Neural cell (in vitro differentiated cells): ENCODE measurements around the gene DDHD1. TPM values are rescaled to one million over a fixed set of nuclear protein-coding genes. Genes with fewer than 3 reads are reported as not detected.

Source experiments
- H2AFZ ChIP-seq: fragments of 200-600, 300-800 bp; sonication (generic), shearing (Covaris generic); 2 replicates; pipeline ENCODE4 v1.6.0; 2014; ENCODE audit warnings: low read depth, mild to moderate bottlenecking, antibody characterized with exemption, low read length, moderate library complexity
- H3F3A ChIP-seq: fragments of 200-600 bp; shearing (Covaris generic); 2 replicates; pipeline ENCODE4 v1.6.1; 2016; ENCODE audit warnings: mild to moderate bottlenecking, moderate library complexity, mixed read lengths, antibody characterized with exemption, low read length; ENCODE audit not compliant: insufficient read depth, poor library complexity, severe bottlenecking
- H3K27ac ChIP-seq: fragments of 200-600, 300-800 bp; sonication (generic), shearing (Covaris generic); 2 replicates; pipeline ENCODE4 v1.5.1; 2014; ENCODE audit warnings: mild to moderate bottlenecking, low read length, moderate library complexity
- H3K27me3 ChIP-seq: fragments of 300-800, 200-600 bp; sonication (generic), shearing (Covaris generic); 2 replicates; pipeline ENCODE4 v1.6.0; 2014; ENCODE audit warnings: mild to moderate bottlenecking, low read depth, low read length, moderate library complexity; ENCODE audit not compliant: insufficient read depth
- H3K36me3 ChIP-seq: fragments of 300-800, 200-600 bp; sonication (generic), shearing (Covaris generic); 2 replicates; pipeline ENCODE4 v1.5.1; 2014; ENCODE audit warnings: mild to moderate bottlenecking, antibody characterized with exemption, low read length, moderate library complexity; ENCODE audit not compliant: insufficient read depth
- H3K4me2 ChIP-seq: fragments of 300-800, 200-600 bp; sonication (generic), shearing (Covaris generic); 2 replicates; pipeline ENCODE4 v1.6.0; 2014; ENCODE audit warnings: mild to moderate bottlenecking, low read length
- H3K4me3 ChIP-seq: fragments of 300-800, 200-600 bp; sonication (generic), shearing (Covaris generic); 2 replicates; pipeline ENCODE4 v1.5.1; 2014; ENCODE audit warnings: mild to moderate bottlenecking, low read length, moderate library complexity
- H3K79me2 ChIP-seq: fragments of 200-600 bp; shearing (Covaris generic); replicated peaks from 2 replicates; pipeline ENCODE4 v1.6.0; 2014; ENCODE audit warnings: mild to moderate bottlenecking, low read length, moderate library complexity; ENCODE audit not compliant: insufficient read depth
- H3K9ac ChIP-seq: fragments of 300-800, 200-600 bp; sonication (generic), shearing (Covaris generic); 2 replicates; pipeline ENCODE4 v1.6.1; 2016; ENCODE audit warnings: mild to moderate bottlenecking, low read length, mixed read lengths
- H3K9me2 ChIP-seq: fragments of 200-600 bp; shearing (Covaris generic); 2 replicates; pipeline ENCODE4 v1.6.1; 2016; ENCODE audit warnings: mild to moderate bottlenecking, low read length, mixed read lengths; ENCODE audit not compliant: insufficient read depth
- H3K9me3 ChIP-seq: fragments of 200-600, 300-800 bp; sonication (generic), shearing (Covaris generic); 2 replicates; pipeline ENCODE4 v1.6.1; 2016; ENCODE audit warnings: mild to moderate bottlenecking, mixed run types, low read length, moderate library complexity, mixed read lengths
- H4K20me1 ChIP-seq: fragments of 200-600 bp; shearing (Covaris generic); 2 replicates; pipeline ENCODE4 v1.6.1; 2016; ENCODE audit warnings: mild to moderate bottlenecking, mixed run types; ENCODE audit not compliant: insufficient read depth
- CTCF ChIP-seq: fragments of 450-650 bp; IDR thresholded peaks from 2 replicates; pipeline ENCODE4 v1.5.1; 2014; ENCODE audit warnings: antibody characterized with exemption, mild to moderate bottlenecking, moderate library complexity; ENCODE audit not compliant: poor library complexity, severe bottlenecking
- EP300 ChIP-seq: fragments of 450-650 bp; conservative IDR thresholded peaks from 2 replicates; pipeline ENCODE4 v1.6.1; 2014; ENCODE audit warnings: antibody characterized with exemption, mild to moderate bottlenecking, moderate library complexity; ENCODE audit not compliant: poor library complexity, severe bottlenecking
- EZH2 ChIP-seq: fragments of 200-600, 300-800 bp; shearing (Covaris generic), sonication (generic); IDR thresholded peaks from 2 replicates; pipeline ENCODE4 v1.6.1; 2014; ENCODE audit warnings: antibody characterized with exemption, low read length, borderline replicate concordance, mild to moderate bottlenecking; ENCODE audit not compliant: insufficient read depth, poor library complexity, severe bottlenecking
- MXI1 ChIP-seq: fragments of 450-650 bp; conservative IDR thresholded peaks from 2 replicates; pipeline ENCODE4 v1.6.1; 2014; ENCODE audit warnings: antibody characterized with exemption, mild to moderate bottlenecking; ENCODE audit not compliant: poor library complexity, severe bottlenecking
- POLR2AphosphoS5 ChIP-seq: IDR thresholded peaks from 2 replicates; pipeline ENCODE4 v1.6.1; 2012
- RAD21 ChIP-seq: fragments of 450-650 bp; conservative IDR thresholded peaks from 2 replicates; pipeline ENCODE4 v1.6.1; 2014; ENCODE audit warnings: antibody characterized with exemption, mild to moderate bottlenecking, moderate library complexity
- REST ChIP-seq: IDR thresholded peaks from 2 replicates; pipeline ENCODE4 v1.6.1; 2012; ENCODE audit warnings: borderline replicate concordance
- SMC3 ChIP-seq: fragments of 450-650 bp; conservative IDR thresholded peaks from 2 replicates; pipeline ENCODE4 v1.6.1; 2014; ENCODE audit warnings: antibody characterized with exemption, mild to moderate bottlenecking, moderate library complexity; ENCODE audit not compliant: poor library complexity
- TAF1 ChIP-seq: IDR thresholded peaks from 2 replicates; pipeline ENCODE4 v1.6.1; 2012; ENCODE audit warnings: low read depth
- polyA plus RNA-seq: library from polyadenylated mRNA; depleted of rRNA; stranded (reverse); fragments of >200 nt; gene quantifications from 2 replicates; pipeline ENCODE4 v1.2.3, GENCODE V29; 2014

Gene DDHD1
- polyA plus RNA-seq, 1 donor from 2014 or later, result 13.9 TPM

GRCh38 chr14:53161758-53162435 lies 8.8 kb upstream of the DDHD1 start:
- Histone ChIP-seq H3K79me2 (no peaks in the 10 kb centered on the region), H2AFZ (no peak overlapping the region), H3K9me3 (no peaks in the 10 kb centered on the region), H3K4me2 (no peak overlapping the region), H3F3A (no peaks in the 10 kb centered on the region), H4K20me1 (no peaks in the 10 kb centered on the region), H3K4me3 (no peak overlapping the region), H3K27me3 (no peaks in the 10 kb centered on the region), H3K9me2 (no peaks in the 10 kb centered on the region), H3K36me3 (no peaks in the 10 kb centered on the region), H3K9ac (no peak overlapping the region), H3K27ac (no peak overlapping the region)
- no peak for TF ChIP-seq EP300
- no peak for TF ChIP-seq REST
- TF ChIP-seq RAD21, result no peak
- TF ChIP-seq SMC3, result no peak
- no peak for TF ChIP-seq POLR2AphosphoS5

GRCh38 chr14:53156238-53156637 lies 3.1 kb upstream of the DDHD1 start:
- H3K4me2 ChIP-seq, result no peak overlapping the region
- no peak for TF ChIP-seq RAD21
- no peak for TF ChIP-seq MXI1
- TF ChIP-seq REST, result no peak
- TF ChIP-seq EZH2, result no peak
- no peak for TF ChIP-seq EP300
- no peak for TF ChIP-seq SMC3
- no peak for TF ChIP-seq CTCF
- TF ChIP-seq TAF1, result no peak
- no peak for TF ChIP-seq POLR2AphosphoS5
- no peaks in the 10 kb centered on the region for H3K9me2 ChIP-seq
- no peaks in the 10 kb centered on the region for H3K9me3 ChIP-seq
- H3K36me3 ChIP-seq, result no peaks in the 10 kb centered on the region
- H3K9ac ChIP-seq, result no peak overlapping the region
- no peak overlapping the region for H3K4me3 ChIP-seq
- no peaks in the 10 kb centered on the region for H3F3A ChIP-seq
- no peak overlapping the region for H3K27ac ChIP-seq
- no peak overlapping the region for H2AFZ ChIP-seq
- no peaks in the 10 kb centered on the region for H3K79me2 ChIP-seq
- no peaks in the 10 kb centered on the region for H4K20me1 ChIP-seq
- no peaks in the 10 kb centered on the region for H3K27me3 ChIP-seq
